ENCODE measurements around the gene PDGFD.
"Not testable (repeated sequence)": the region's sequence is repeated elsewhere in the genome, so short reads cannot be mapped to it uniquely, and the experiment has no call there.

PDGFD gene

DNA sequence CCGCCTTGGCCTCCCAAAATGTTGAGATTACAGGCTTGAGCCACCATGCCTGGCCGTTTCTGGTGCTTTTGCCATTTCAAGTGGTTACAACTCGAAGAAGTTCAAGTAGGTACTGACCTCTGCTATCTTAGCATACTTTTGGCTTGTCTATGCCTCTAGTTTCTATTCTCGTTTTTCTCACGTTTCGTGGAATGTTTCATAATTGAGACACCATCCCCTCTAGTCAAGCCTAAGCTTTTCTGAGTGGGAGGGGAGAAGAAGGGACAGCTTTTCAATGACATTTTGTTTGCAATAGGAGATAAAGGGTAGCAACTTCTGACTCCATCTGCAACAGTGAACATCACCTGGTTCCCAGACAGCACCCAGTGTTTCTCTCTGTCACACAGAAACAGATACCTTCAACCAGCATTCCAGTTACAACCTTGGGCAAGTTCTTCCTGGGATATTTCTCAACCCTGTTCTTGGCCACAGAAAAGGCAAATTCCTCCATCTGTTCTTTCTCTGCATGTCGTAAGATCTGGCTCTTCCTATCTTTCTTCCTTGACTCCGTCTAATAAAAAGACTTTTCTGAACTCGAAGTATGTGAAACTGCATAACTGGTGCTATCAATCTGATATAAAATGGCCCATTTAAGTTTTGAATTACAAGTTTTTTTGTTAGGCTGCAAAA is 102.0 kb downstream of the PDGFD start:
- Mint-ChIP-seq H3K27me3 (no peaks in the 10 kb centered on the region), H3K9me3 (no peaks in the 10 kb centered on the region), H3K4me1 (ENCODE audit: low read depth) (no peaks in the 10 kb centered on the region), H3K27ac (no peak overlapping the region), H3K4me3 (no peak overlapping the region), H3K36me3 (ENCODE audit: low read depth) (no peaks in the 10 kb centered on the region)
- DNase-seq = no peak

GRCh38 chr11:104060820-104061219 is 103.1 kb downstream of the PDGFD start:
- no peaks in the 10 kb centered on the region for H3K4me1 Mint-ChIP-seq (ENCODE audit: low read depth)

DNA sequence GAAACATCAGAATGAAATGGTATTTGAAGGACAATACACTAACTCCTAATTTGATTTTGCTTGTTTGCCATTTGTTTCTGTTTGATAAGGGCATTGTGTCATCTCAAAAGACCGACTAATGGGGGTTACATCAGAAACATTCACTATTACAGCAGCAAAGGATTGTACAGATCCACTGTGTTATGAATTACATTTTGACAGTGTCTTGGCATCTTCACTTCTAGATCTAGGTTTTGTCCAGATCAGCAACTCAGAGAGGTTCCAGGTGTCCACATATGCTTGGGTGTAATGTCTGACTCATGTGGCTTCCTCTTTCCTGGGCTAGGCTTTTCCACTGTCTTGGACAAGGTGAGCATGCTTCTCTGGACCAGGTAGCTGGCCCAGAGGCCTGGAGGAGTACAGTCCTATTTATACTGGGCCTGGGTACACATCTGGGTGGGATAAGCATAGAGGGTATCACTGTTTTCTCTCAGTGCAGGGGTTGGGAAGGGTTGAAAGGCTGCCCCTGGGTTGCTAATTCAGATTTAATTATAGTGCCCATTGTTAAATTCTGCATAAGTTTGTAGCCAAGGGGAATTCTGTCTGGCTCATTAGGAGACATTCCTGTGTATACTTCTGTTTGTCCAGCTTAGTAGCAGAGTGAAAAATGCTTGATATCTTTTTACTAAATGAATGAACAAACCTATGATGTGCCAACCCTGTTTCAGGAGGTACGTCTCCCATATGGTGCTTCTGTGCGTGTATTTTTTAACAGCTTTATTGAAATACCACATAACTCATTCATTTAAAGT is 103.7 kb downstream of the PDGFD start:
- Mint-ChIP-seq H3K4me3 (no peak overlapping the region), H3K27me3 (no peaks in the 10 kb centered on the region), H3K4me1 (ENCODE audit: low read depth) (no peaks in the 10 kb centered on the region), H3K9me3 (no peaks in the 10 kb centered on the region), H3K36me3 (ENCODE audit: low read depth) (no peaks in the 10 kb centered on the region), H3K27ac (no peak overlapping the region)
- DNase-seq = no peak

More at GRCh38 chr11:104060820-104061219, 103.1 kb downstream of the PDGFD start:
- H3K27me3 Mint-ChIP-seq = no peaks in the 10 kb centered on the region
- no peak overlapping the region for H3K4me3 Mint-ChIP-seq
- DNase-seq = no peak
- no peak overlapping the region for H3K27ac Mint-ChIP-seq
- H3K36me3 Mint-ChIP-seq (ENCODE audit: low read depth) = no peaks in the 10 kb centered on the region
- H3K9me3 Mint-ChIP-seq = no peaks in the 10 kb centered on the region

- no peak for DNase-seq
- Mint-ChIP-seq H3K27ac (no peak overlapping the region), H3K4me1 (ENCODE audit: low read depth) (no peaks in the 10 kb centered on the region), H3K27me3 (peaks cover 2% of the 10 kb centered on the region), H3K9me3 (no peaks in the 10 kb centered on the region), H3K36me3 (ENCODE audit: low read depth) (no peaks in the 10 kb centered on the region), H3K4me3 (no peak overlapping the region)
Observed at GRCh38 chr11:104058680-104059079, 105.3 kb downstream of the PDGFD start.

- Mint-ChIP-seq H3K27me3 (peaks cover 2% of the 10 kb centered on the region), H3K4me3 (no peak overlapping the region), H3K4me1 (ENCODE audit: low read depth) (no peaks in the 10 kb centered on the region), H3K9me3 (no peaks in the 10 kb centered on the region), H3K27ac (no peak overlapping the region), H3K36me3 (ENCODE audit: low read depth) (no peaks in the 10 kb centered on the region)
- no peak for DNase-seq
Observed at GRCh38 chr11:104057908-104058307, 106.0 kb downstream of the PDGFD start.

DNA sequence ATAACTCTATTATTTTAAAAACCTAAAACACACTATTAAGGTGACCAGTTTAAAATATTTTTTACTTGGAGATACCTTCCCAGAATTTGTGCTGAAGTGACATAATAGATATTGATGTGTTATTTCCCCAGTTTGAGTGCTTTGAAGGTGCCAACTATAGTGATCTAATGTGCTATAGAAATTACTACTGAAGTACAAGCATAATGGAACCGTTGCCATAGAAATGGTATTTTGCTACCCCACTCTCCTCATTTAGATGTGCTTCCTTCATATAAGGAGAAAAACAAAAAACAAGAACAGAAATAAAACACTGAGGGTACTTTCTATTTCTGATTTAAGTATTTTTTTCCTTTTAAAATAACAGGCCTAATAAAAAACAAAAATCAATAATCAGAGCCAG is 108.4 kb downstream of the PDGFD start:
- Mint-ChIP-seq H3K27ac (no peak overlapping the region), H3K4me3 (no peak overlapping the region), H3K36me3 (ENCODE audit: low read depth) (no peaks in the 10 kb centered on the region), H3K9me3 (no peaks in the 10 kb centered on the region), H3K4me1 (ENCODE audit: low read depth) (no peaks in the 10 kb centered on the region), H3K27me3 (peaks cover 2% of the 10 kb centered on the region)
- DNase-seq = no peak

DNA sequence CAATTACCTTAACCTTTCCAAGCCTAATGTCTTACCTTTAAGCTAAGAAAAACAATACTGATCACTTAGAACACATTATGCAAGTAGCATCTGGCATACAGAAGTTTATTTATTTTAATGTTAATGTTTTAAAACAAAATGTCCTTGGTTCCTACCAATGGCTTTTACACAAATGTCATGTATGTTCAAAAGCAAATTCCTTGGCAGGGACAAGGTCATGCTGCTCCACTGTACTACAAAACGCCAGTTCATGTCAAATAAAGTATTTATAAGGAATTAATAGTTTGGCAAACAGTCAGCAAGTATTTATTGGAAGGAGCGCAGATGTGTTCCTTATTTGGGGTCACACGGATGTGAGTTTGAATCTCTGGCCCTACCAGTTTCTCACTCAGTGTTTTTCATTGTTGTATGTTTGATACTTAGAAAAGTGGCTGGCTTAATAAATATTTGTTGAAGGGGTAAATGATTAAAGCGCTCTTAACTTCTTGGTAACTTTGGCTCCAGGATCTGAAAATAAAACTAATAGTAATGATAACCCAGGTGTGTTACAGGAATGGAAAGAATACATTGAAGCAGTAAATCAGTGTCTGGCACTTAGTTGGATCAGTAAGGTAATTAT is 108.9 kb downstream of the PDGFD start:
- Mint-ChIP-seq H3K27me3 (peaks cover 2% of the 10 kb centered on the region), H3K9me3 (no peaks in the 10 kb centered on the region), H3K27ac (no peak overlapping the region), H3K36me3 (ENCODE audit: low read depth) (no peaks in the 10 kb centered on the region), H3K4me1 (ENCODE audit: low read depth) (no peaks in the 10 kb centered on the region), H3K4me3 (no peak overlapping the region)
- DNase-seq = no peak

GRCh38 chr11:104053743-104054478 is 110.0 kb downstream of the PDGFD start:
- Mint-ChIP-seq H3K27ac (no peak overlapping the region), H3K9me3 (no peaks in the 10 kb centered on the region), H3K36me3 (ENCODE audit: low read depth) (no peaks in the 10 kb centered on the region), H3K27me3 (peaks cover 2% of the 10 kb centered on the region), H3K4me3 (no peak overlapping the region), H3K4me1 (ENCODE audit: low read depth) (no peaks in the 10 kb centered on the region)
- no peak for DNase-seq

DNA sequence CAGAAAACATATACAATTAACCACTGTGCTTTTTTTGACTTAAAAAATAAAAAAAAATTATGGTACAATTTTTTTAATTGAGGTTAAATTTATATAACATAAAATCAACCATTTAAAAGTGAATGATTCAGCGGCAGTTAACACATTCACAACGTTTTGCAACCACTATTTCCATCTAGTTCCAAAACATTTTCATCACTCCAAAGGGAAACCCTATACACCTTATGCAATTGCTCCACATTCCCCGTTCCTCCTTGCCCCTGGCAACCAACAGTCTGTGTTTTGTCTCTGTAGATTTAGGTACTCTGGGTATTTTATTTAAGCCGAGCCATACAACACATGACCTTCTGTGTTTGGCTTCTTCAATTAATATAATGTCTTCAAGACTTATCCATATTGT is 112.2 kb downstream of the PDGFD start:
- Mint-ChIP-seq H3K4me1 (ENCODE audit: low read depth) (no peaks in the 10 kb centered on the region), H3K9me3 (no peaks in the 10 kb centered on the region), H3K27me3 (peaks cover 2% of the 10 kb centered on the region), H3K36me3 (ENCODE audit: low read depth) (no peaks in the 10 kb centered on the region), H3K4me3 (no peak overlapping the region), H3K27ac (no peak overlapping the region)
- DNase-seq = no peak

GRCh38 chr11:104049116-104049515 is 114.8 kb downstream of the PDGFD start:
- H3K4me1 Mint-ChIP-seq (ENCODE audit: low read depth) = no peaks in the 10 kb centered on the region
- H3K27me3 Mint-ChIP-seq = no peaks in the 10 kb centered on the region
- no peak for DNase-seq
- no peaks in the 10 kb centered on the region for H3K36me3 Mint-ChIP-seq (ENCODE audit: low read depth)
- no peaks in the 10 kb centered on the region for H3K9me3 Mint-ChIP-seq
- H3K27ac Mint-ChIP-seq = no peak overlapping the region
- no peak overlapping the region for H3K4me3 Mint-ChIP-seq

- DNase-seq; H3K9me3 Mint-ChIP-seq; H3K4me1 Mint-ChIP-seq (ENCODE audit: low read depth): not testable (repeated sequence)
Observed at GRCh38 chr11:104046858-104047257, 117.1 kb downstream of the PDGFD start.

GRCh38 chr11:104046331-104046730 is 117.6 kb downstream of the PDGFD start:
- no peak overlapping the region for H3K27ac Mint-ChIP-seq
- H3K4me3 Mint-ChIP-seq = no peak overlapping the region
- H3K9me3 Mint-ChIP-seq = no peaks in the 10 kb centered on the region
- no peaks in the 10 kb centered on the region for H3K36me3 Mint-ChIP-seq (ENCODE audit: low read depth)
- DNase-seq = no peak
- H3K4me1 Mint-ChIP-seq (ENCODE audit: low read depth) = no peaks in the 10 kb centered on the region
- H3K27me3 Mint-ChIP-seq = no peaks in the 10 kb centered on the region

More at GRCh38 chr11:104046858-104047257, 117.1 kb downstream of the PDGFD start:
- H3K36me3 Mint-ChIP-seq (ENCODE audit: low read depth); H3K27ac Mint-ChIP-seq; H3K4me3 Mint-ChIP-seq; H3K27me3 Mint-ChIP-seq: not testable (repeated sequence)

- no peak overlapping the region for H3K27ac Mint-ChIP-seq
- no peak for DNase-seq
- H3K9me3 Mint-ChIP-seq = no peaks in the 10 kb centered on the region
- no peaks in the 10 kb centered on the region for H3K36me3 Mint-ChIP-seq (ENCODE audit: low read depth)
- H3K4me1 Mint-ChIP-seq (ENCODE audit: low read depth) = no peaks in the 10 kb centered on the region
- H3K27me3 Mint-ChIP-seq = no peaks in the 10 kb centered on the region
- no peak overlapping the region for H3K4me3 Mint-ChIP-seq
Observed at GRCh38 chr11:104043678-104044239, 120.2 kb downstream of the PDGFD start.

GRCh38 chr11:104043142-104043541 is 120.8 kb downstream of the PDGFD start:
- no peak overlapping the region for H3K27ac Mint-ChIP-seq
- H3K9me3 Mint-ChIP-seq = no peaks in the 10 kb centered on the region
- DNase-seq = no peak
- no peak overlapping the region for H3K4me3 Mint-ChIP-seq
- no peaks in the 10 kb centered on the region for H3K27me3 Mint-ChIP-seq
- H3K36me3 Mint-ChIP-seq (ENCODE audit: low read depth) = no peaks in the 10 kb centered on the region
- H3K4me1 Mint-ChIP-seq (ENCODE audit: low read depth) = no peaks in the 10 kb centered on the region

All from activated T-cell treated with anti-CD3 and anti-CD28 coated beads, Interleukin-2, amount 50 U/mL, for 24 hours (primary cell).